GM19328 (cell line): ENCODE measurements around the gene MTRFR.
A peak's percentile ranks its signal among the peaks of the same experiment; 100 is the strongest.
"Not testable (repeated sequence)": the region's sequence is repeated elsewhere in the genome, so short reads cannot be mapped to it uniquely, and the experiment has no call there.

ENCODE experiments used
- ATAC-seq: cut with Tn5 transposase; IDR thresholded peaks from one replicate; pipeline ENCODE4 v1.9.1; 2021; ENCODE audit warnings: mild to moderate bottlenecking, moderate library complexity; ENCODE audit not compliant: unreplicated experiment

MTRFR gene

GRCh38 chr12:123232807-123233504, at the start of gene MTRFR, which contains the start of gene MPHOSPH9:
Gene MTRFR (plus strand): TSS chr12:123233436. CDS start chr12:123253675, 20,239 bp downstream.
Gene MPHOSPH9 (minus strand): TSS chr12:123233141. CDS start chr12:123230364, 2,777 bp downstream.
- ATAC-seq = peak; percentile 84

- ATAC-seq = no peak
Measured at GRCh38 chr12:123187637-123188036, 45.6 kb upstream of the MTRFR start.

DNA sequence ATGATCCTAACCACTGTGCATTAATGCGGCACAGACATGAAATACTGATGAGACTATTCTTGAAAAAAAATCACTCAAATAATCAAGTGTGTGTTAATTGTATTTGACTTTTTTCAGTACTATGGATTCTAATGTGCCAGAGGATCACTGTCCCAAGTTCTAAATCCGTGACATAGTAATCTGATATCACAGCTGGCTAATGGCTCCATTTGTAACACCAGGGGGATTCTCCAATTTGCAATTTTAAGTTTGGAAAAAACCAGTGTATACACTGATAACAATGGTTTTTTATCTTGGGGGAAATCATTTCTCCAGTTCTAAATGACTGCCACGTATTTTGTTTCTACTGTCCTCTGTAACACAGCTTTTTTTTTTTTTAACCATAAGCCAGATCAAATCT, 33.3 kb upstream of the MTRFR start:
- no peak for ATAC-seq

DNA sequence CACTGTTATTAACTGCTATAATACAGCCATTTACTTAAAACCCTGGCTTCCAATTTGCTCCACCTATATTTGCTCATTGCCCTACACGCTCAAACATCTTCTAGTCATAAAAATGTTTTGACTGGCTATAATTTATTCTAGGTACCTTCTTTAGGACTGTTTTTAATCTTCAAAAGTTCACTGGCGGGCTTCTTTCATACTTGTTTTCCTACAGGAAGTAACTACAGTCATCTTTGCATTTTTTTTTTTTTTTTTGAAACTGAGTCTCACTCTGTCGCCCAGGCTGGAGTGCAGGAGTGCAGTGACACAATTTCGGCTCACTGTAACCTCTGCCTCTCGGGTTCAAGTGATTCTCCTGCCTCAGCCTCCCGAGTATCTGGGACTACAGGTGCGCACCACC, 32.8 kb upstream of the MTRFR start:
- ATAC-seq = no peak

DNA sequence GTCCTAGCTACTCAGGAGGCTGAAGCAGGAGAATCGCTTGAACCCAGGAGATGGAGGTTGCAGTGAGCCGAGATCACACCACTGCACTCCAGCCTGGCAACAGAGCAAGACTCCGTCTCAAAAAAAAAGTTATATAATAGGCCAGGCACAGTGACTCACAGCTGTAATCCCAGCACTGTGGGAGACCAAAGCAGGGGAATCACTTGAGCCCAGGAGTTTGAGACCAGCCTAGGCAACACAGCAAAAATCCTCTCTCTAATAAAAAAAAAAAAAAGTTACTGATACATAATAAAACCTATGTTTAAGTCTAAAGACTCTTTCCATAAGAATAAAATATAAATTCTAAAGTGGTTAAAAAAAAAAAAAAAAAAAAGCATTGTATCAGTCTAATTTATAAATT, 26.4 kb upstream of the MTRFR start:
- not testable (repeated sequence) for ATAC-seq

DNA sequence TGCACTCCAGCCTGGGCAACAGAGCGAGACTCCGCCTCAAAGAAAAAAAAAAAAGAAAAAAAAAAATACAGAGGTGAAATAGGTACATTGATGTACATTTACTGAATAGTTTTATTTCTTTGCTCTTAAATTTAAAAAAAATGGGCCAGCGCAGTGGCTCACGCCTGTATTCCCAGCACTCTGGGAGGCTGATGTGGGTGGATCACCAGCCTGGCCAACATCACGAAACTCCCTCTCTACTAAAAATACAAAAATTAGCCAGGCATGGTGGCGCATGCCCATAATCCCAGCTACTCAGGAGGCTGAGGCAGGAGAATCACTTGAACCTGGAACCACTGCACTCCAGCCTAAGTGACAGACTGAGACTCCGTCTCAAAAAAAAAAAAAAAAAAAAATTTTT, 25.4 kb upstream of the MTRFR start:
- ATAC-seq = not testable (repeated sequence)

DNA sequence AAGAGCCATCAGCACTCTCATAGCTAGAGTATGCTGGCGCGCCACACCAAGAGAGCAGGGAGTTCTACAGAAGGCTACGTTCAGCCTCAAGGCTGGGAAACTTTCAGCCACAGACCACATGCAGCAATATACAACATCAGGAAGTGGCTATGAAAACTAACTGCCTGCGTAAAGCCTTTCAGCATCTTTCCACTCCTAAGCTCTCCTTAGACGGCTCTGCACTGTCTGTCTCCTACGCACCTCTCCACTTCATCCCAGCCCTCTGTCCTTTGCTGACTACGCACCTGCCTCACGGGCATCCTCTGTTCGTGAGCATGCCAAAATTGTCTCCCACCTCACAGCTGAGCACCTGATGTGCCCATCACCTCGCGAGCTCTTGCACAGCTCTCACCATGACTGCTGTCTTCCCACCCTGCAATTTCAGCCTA, 10.0 kb upstream of the MTRFR start:
- no peak for ATAC-seq

- no peak for ATAC-seq
Measured at GRCh38 chr12:123225443-123225842, 7.8 kb upstream of the MTRFR start.

- no peak for ATAC-seq
Measured at GRCh38 chr12:123227581-123228258, 5.5 kb upstream of the MTRFR start.

- ATAC-seq = no peak
Measured at GRCh38 chr12:123229051-123229450, 4.2 kb upstream of the MTRFR start.

DNA sequence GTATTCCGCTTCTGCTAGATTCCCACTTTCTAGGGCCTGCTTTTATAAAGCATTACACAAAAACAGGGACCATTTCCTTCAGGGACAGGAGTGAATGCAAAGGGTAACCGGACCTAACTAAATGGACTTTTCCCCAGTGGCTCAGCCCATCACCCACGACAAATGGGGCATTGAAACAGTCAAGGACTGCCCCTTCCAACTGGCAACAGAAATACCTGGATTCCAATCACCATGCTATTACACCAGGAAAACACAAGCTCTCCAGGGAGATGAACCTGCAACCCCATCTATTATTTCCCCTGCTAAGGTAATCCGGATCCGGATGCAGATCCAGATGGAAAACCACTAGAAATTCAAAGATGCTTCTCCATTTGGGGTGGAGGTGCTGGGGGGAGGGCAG, 1.3 kb upstream of the MTRFR start:
- no peak for ATAC-seq

GRCh38 chr12:123232472-123232806, 797 bp upstream of the MTRFR start:
- ATAC-seq = no peak

DNA sequence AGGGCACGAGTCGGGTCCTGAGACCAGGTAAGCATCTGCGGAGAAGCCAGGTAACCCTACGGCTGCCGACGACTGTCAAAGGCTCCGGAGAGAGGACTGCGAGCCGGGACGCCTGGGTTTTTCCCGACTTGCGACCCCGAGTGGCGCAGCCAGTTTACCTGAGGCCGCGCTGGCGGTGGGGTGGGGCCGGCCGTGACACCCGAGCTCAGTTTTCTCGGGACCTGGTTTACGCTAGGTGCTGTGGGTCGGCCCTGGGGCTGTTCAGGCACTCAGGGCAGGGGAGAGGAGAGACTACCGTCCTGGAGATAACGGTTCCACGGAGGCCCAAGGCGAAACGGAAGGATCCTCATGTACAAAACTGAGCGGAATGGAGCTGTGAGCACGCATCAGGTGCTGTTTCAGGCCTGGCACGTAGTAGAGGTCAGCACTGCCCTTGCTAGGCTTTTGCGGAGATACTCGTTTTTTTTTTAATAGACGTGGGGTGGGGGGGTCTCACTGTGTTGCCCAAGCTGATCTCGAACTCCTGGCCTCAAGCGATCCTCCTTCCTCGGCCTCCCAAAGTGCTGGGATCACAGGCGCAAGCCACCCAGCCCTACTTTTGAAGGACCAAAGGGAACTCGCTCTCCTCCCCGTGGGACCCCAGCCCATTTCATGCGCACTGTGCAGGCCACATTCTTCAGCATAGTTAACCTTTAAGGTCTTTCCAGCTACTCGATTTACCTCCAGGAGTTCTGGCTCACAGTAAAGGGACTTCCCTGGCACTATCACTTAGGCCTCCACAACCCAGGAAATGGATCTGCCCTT, 471 bp downstream of the MTRFR start:
- peak; percentile 8 for ATAC-seq

DNA sequence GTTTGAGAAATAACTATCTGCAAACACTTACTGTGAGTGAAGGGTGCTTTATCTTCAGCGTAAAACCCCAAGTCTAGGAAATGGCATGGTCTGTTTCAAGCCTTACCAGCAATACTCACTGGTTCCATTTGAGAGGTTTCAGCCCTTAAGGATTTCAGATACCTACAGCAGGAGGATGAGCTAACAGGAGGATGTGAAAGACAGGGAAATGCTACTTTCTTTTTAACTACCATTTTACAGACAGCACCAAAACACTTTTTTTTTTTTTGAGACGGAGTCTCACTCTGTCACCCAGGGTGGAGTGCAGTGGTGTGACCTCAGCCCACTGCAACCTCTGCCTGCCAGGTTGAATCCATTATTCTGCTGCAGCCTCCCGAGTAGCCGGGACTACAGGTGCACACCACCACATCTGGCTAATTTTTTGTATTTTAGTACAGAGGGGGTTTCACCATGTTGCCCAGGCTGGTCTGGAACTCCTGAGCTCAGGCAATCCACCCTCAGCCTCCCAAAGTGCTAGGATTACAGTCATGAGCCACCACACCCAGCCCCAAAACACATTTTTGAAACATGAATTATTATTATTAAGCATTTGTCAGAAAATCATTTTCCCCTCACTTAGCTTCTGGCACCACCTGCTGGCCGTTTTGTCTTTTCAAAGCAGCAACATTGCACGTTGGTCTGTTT, 4.6 kb downstream of the MTRFR start:
- ATAC-seq = no peak

DNA sequence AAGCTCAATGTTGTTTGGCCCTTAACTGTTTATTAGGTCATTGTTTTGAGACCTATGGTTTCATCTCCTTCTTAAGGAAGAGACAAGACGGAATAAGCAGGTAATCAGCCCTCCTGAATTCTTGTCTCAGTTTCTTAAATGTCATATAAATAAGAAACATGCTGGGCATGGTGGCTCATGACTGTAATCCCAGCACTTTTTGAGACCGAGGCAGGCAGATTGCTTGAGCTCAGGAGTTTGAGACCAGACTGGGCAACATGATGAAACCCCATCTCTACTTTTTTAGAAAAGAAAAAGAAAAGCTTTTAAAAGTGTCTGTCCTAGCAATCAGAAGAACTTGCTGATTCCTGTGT, 5.1 kb downstream of the MTRFR start:
- no peak for ATAC-seq

- ATAC-seq = no peak
Measured at GRCh38 chr12:123238961-123239360, 5.7 kb downstream of the MTRFR start.

DNA sequence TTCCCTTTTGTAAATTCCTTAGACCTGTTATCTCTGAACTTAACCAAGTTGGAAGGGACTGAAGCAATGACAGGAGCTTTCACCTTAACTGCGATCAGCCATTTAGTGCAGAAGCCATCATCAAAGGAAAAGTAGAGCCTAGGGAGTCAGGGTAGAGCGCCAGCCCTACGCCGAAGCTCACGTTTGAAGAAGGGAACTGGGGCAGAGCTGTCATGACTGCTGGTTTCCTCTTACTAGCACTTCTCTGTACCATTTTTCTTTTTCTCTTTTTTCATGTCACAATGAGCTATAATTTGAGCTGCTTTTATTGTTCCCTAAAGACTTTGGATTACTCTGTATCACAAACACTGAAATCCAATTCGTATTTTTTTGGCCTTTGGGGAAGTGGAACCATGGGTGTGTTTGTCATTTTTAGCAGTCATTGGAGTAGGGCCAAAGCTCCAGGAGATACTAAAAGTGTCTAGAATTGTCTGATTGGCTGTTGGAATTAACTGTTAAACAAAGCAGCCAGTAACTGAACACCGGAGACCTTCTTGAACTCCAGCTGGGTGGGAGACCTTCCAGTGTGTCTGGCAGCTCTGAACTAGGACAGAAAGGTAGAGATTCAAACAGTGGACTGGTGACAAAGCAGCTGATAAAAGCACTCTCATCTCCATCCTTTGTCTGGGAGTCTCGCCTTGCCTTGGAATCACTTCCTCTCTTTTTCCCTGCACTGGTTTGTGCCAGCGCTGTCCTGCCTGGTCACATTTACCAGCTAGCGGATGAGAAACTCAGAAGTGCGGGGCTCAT, 9.1 kb downstream of the MTRFR start:
- ATAC-seq = no peak

DNA sequence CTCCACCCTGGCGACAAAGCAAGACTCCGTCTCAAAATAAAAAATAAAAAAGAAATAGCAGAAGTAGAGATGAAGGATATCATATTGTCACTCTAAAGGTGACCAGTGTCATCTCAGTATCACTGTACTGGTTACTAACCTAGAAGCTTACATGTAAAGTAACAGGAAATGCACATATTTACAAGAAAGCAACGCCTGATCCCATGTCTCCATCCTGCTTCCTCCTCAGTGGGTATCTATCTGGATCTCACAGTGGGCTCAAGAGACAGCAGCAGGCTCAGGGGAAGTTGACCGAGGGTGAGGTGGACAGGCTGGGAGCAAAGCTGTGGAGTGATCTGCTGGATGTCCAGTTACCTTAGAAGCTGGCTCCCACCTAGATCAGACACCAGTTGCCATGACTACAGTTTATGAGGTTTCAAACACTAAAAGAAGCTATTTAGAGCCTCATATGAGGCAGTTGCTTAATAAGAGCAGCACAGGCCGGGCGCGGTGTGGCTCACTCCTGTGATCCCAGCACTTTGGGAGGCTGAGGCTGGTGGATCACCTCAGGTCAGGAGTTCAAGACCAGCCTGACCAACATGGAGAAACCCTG, 10.5 kb downstream of the MTRFR start:
- ATAC-seq = no peak

- ATAC-seq = no peak
Measured at GRCh38 chr12:123245678-123246077, 12.4 kb downstream of the MTRFR start.

DNA sequence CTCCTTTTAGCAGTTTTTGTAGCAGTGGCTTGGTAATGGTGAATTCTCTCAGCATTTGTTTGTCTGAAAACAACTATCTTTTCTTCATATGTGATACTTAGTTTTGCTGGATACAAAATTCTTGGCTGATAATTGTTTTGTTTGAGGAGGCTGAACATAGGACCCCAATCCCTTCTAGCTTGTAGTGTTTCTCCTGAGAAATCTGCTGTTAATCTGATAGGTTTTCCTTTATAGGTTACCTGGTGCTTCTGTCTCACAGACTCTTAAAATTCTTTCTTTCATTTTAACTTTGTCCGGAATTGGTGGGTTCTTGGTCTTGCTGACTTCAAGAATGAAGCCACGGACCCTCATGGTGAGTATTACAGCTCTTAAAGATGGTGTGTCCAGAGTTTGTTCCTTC, 14.9 kb downstream of the MTRFR start:
- ATAC-seq = not testable (repeated sequence)
